ENCODE results near the gene EHF. TPM values are rescaled to one million over a fixed set of nuclear protein-coding genes. Genes with fewer than 3 reads are reported as not detected.

Gene EHF
- total RNA-seq, 2 donors from 2014 or later = 289 to 316 TPM

GRCh38 chr11:34656062-34656720, 35.3 kb downstream of the EHF start:
- Histone ChIP-seq H3K36me3 (no peaks in the 10 kb centered on the region), H3K4me1 (no peaks in the 10 kb centered on the region), H3K9me3 (no peaks in the 10 kb centered on the region), H3K27me3 (no peaks in the 10 kb centered on the region), H3K4me3 (no peak overlapping the region), H3K27ac (no peak overlapping the region), H3K9ac (ENCODE audit: low read depth in 2 of 2, low read length in 2 of 2) (no peak overlapping the region)
- no peak for TF ChIP-seq CTCF (IDR thresholded peaks at IDR 0.05)
- DNase-seq = no peak
- intact Hi-C loops (cut with DNase I) = no loop called here

- intact Hi-C loops (cut with DNase I) = no loop called here
- H3K4me1 ChIP-seq = no peaks in the 10 kb centered on the region
- no peak for TF ChIP-seq CTCF (IDR thresholded peaks at IDR 0.05)
- H3K27me3 ChIP-seq = no peaks in the 10 kb centered on the region
- H3K36me3 ChIP-seq = no peaks in the 10 kb centered on the region
- H3K4me3 ChIP-seq = no peak overlapping the region
- H3K9me3 ChIP-seq = no peaks in the 10 kb centered on the region
- DNase-seq = no peak
- H3K9ac ChIP-seq (ENCODE audit: low read depth in 2 of 2, low read length in 2 of 2) = no peak overlapping the region
- H3K27ac ChIP-seq = no peak overlapping the region
These were observed 37.5 kb downstream of the EHF start for GRCh38 chr11:34658071-34659015.

GRCh38 chr11:34659096-34659733, 38.3 kb downstream of the EHF start:
- no peaks in the 10 kb centered on the region for H3K36me3 ChIP-seq
- H3K27ac ChIP-seq = no peak overlapping the region
- TF ChIP-seq CTCF (IDR thresholded peaks at IDR 0.05) = no peak
- H3K4me1 ChIP-seq = no peaks in the 10 kb centered on the region
- H3K4me3 ChIP-seq = no peak overlapping the region
- H3K9ac ChIP-seq (ENCODE audit: low read depth in 2 of 2, low read length in 2 of 2) = no peak overlapping the region
- H3K9me3 ChIP-seq = no peaks in the 10 kb centered on the region
- intact Hi-C loops (cut with DNase I) = no loop called here
- no peak for DNase-seq
- no peaks in the 10 kb centered on the region for H3K27me3 ChIP-seq

- DNase-seq = no peak
- Histone ChIP-seq H3K9ac (ENCODE audit: low read depth in 2 of 2, low read length in 2 of 2) (no peak overlapping the region), H3K4me3 (no peak overlapping the region), H3K9me3 (no peaks in the 10 kb centered on the region), H3K27me3 (no peaks in the 10 kb centered on the region), H3K27ac (no peak overlapping the region), H3K36me3 (no peaks in the 10 kb centered on the region), H3K4me1 (no peaks in the 10 kb centered on the region)
- TF ChIP-seq CTCF (IDR thresholded peaks at IDR 0.05) = no peak
- intact Hi-C loops (cut with DNase I) = no loop called here
These were observed 44.4 kb downstream of the EHF start for GRCh38 chr11:34665077-34665835.
